GM21529 (cell line): ENCODE data around the gene AGPAT2.

Experiments used
- ATAC-seq: cut with Tn5 transposase; IDR thresholded peaks from one replicate; pipeline ENCODE4 v1.9.1; 2021; ENCODE audit not compliant: unreplicated experiment

AGPAT2 gene

DNA sequence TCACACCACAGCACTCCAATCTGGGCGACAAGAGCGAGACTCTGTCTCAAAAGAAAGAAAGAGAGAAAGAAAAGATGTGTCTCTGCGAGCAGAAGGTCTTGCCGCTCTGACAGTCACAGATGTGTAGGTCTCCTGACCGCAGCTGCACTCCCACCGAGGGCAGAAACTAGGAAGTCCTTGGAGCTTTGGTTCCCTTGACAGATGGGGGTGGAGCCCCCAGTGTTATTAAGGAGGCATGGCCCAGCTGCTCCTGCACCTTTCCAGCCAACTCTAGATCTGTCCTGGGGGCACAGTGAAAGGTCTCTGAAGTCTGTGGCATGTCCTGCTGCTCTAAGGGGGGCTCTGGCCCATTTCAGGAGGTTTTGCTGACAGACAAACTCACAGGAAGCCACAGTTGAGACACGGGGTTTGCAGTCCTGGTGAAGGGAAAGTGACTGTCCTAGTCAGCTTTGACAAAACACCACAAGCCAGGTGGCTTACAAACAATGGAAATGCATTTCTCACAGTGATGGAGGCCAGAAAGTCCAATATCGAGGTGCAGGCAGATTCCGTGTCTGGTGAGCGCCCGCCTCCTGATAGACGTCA, 16.1 kb upstream of the AGPAT2 start:
- ATAC-seq = no peak

DNA sequence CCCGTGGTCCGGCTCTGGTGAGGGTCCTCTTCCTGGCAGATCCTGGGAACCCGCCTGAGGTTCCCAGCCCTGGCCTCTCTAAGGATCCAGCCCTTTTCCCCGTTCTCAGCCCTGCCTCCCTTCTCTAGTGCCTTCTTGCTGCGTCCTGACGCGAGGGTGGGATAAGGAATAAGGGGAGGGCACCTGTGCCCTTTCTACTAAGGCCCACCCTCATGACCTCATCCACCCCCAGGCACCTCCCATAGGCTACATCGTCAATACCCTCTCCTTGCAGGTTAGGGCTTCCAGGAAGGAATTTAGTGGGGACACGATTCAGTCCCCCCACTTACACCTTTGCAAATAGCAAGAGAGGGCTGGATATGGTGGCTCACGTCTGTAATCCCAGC, 14.4 kb upstream of the AGPAT2 start:
- ATAC-seq = no peak

DNA sequence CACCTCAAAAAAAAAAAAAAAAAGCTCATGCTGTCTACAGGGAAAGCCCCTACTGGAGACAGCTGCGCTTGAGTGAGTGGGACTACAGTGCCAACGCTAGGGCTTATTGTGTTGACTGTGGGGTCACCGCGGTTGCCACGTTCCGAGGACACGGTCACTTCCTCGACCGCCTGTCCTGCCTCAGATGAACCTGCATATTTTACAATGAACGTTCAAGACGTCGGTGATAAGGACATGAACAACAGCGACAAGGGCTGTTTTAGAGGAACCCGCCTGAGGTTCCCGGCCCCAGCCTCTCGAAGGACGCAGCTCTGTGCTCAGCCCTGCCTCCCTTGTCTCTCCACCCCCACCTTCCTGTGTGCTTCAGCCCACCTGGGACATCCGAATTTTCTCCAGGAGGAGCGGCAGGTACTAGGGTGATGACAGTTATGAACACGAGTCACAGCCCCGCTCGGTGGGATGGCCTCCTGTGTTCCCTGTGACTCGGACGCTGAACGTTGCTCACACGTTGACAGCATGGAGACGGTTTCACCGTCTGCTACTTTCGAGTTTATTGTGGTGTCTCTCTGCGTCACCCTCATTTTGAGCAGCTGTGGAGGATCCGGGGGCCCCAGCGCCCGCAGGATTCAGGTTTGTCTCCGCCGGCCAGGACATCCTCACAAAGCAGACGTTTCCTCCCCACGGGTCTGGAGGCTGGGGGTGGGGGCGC, 13.9 kb upstream of the AGPAT2 start:
- peak; percentile 73 for ATAC-seq

DNA sequence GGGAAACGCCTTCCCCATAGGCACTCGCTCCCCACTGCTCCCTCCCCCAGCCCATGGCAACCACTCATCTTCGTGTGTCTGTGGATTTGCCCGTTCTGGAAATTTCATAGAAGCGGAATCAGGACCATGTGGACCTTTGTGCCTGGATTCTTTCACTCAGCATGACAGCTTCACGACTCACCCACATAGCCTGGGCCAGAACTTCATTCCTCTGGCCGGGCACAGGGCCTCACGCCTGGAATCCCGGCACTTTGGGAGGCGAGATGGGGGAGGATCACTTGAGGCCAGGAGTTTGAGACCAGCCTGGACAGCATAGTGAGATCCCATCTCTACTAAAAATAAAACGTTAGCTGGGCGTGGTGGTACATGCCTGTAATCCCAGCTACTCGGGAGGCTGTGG, 13.0 kb upstream of the AGPAT2 start:
- no peak for ATAC-seq

DNA sequence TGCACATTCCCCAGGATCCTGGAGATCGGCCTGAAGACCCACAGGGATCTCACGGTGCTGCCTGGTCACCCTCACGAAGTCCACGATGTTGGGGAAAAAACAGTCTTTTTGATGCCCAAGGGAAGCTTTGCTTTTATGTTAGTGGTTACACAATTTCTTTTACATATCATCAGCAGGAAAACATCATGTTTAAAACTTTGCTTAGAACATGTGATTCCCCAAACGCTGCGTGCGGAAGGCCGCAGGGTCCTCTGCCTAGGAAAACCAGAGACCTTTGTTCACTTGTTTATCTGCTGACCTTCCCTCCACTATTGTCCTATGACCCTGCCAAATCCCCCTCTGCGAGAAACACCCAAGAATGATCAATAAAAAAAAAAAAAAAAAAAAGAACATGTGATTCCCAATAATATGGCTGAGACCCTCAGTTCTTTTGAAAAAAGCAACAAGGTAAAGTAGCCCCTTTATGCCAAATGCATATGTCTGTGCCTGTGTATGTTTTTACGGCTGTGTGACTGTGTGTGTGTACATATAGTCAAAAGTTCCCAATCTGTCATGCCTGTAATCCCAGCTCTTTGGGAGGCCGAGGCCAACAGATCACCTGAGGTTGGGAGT, 11.5 kb upstream of the AGPAT2 start:
- ATAC-seq = no peak

DNA sequence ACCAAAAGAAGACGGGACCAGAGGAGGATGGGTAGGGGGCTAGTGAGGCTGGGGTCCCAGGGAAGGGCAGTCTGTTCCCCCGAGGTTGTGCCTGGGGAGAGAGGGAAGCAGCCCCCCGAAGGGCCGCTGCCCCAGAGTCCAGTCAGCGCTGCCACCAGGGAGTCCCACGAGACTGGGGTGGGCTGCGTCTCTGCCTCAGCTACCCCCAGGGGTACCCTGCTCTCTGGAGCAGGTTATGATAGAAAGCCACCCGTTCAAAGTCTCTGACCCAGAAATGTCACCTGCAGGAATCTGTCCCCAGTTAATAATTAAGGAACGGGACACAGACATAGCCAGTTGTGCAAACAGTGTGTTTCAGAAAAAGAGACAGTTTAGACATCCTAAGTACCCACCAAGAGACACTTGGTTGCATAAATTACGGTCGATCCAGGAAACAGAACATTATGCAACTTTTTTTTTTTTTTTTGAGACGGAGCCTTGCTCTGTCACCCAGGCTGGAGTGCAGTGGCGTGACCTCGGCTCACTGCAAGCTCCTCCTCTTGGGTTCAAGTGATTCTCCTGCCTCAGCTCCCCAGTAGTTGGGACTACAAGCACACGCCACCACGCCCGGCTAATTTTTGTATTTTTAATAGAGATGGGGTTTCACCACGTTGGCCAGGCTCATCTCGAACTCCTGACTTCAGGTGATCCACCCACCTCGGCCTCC, 10.7 kb upstream of the AGPAT2 start:
- ATAC-seq = no peak

DNA sequence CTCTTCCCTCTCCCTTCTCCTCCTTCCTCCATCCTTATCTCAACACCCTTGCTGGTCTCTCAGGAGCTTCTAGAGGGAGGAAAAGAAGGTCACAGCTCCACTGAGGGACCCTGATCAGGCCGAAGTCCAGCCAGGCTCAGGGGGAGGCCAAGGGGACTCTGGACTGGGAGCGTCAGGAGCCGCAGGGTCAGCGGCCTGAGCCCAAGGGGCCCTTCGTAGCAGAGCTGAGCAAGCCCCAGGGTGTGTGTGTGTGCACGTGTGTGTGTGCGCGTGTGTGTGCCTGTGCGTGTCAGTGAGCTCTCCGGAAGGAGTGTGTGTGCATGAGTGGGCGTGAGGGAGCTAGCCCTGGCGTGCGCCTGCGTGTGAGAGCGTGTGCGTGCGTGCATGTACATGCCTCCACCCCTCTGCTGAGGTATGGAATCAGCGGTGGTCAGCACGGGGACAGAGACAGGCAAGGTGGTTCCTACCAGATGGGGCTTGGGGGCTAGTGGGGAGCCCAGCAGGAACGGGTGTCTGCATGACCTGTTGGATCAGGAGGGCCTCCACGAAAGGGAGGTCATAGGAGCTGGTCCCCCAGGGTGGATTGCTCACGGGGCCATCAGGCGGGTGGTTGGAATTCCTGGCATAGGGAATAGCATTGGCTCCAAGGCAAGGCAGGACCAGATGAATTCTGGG, 10.0 kb upstream of the AGPAT2 start:
- ATAC-seq = no peak

DNA sequence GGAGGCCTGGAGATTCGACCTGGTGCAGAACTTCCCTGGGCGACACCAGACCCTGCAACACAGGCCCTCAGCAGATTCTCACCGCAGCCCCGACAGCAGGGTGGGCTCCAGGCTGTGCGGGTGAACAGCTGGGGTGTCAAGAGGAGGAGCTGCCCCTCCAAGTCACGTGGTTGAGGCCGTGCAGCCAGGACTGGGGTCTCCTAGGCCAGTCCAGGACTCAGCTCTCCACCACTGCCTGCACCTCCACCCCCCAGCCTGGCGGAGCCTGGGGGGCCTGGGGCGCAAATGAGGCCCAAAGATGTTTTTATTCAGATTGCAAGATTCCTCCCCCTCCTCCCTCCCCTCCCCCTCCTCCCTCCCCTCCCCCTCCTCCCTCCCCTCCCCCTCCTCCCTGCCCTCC, 9.2 kb upstream of the AGPAT2 start:
- no peak for ATAC-seq

DNA sequence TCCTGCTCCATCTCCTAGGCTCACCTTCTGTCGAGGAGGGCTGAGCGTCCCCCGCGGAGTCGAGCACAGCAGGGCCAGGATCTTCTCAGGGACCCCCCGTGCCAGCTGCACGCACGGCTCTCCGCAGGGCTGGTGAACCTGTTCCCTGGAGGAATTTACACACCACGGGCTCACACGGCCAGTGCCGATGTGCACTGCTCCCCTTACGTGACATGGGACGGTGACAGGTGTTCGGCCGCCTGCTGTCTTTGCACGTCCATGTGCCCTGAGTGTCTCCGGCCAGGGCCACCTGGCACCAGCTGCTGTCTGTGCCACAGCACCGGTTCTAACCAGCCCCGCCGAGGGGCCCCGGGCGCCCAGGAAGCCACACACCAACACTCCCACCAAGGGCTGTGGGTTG, 8.7 kb upstream of the AGPAT2 start:
- no peak for ATAC-seq

DNA sequence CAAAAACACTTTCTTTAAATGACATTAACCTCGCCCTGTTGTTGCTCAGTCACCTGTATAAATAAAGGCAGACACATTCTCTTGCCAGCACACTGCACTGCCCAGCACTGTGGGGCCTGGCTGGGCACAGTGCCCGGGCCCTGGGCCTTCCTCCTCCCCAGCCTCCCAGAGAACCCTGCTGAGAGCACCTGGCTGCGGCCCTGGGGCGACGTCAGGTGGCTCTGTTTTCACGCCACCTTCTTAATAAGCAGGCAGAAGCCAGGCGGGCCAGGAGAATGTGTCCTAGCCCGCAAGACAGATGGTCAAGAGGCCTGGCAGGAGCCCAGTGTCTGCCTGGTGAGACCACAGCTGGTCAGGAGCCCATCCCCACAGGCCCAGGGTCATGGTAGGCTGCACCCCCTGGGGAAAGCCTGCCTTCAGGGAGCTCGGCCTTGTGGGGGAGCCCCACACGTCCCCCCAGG, 8.2 kb upstream of the AGPAT2 start:
- ATAC-seq = no peak

DNA sequence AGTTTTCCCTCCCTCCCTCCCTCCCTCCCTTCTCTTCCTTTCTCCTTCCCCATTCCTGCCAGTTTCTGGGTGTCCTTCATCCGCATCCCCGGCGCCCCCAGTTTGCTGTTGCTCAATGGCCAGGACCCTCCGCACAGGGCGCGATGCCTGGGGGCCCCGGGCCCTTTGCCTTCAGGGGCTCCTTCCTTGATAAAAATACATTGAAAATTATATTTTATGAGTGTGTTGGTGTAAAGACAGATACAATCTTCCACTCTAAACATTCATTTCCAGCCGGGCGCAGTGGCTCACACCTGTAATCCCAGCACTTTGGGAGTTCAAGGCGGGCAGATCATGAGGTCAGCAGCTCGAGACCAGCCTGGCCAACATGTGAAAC, 7.6 kb upstream of the AGPAT2 start:
- ATAC-seq = no peak

DNA sequence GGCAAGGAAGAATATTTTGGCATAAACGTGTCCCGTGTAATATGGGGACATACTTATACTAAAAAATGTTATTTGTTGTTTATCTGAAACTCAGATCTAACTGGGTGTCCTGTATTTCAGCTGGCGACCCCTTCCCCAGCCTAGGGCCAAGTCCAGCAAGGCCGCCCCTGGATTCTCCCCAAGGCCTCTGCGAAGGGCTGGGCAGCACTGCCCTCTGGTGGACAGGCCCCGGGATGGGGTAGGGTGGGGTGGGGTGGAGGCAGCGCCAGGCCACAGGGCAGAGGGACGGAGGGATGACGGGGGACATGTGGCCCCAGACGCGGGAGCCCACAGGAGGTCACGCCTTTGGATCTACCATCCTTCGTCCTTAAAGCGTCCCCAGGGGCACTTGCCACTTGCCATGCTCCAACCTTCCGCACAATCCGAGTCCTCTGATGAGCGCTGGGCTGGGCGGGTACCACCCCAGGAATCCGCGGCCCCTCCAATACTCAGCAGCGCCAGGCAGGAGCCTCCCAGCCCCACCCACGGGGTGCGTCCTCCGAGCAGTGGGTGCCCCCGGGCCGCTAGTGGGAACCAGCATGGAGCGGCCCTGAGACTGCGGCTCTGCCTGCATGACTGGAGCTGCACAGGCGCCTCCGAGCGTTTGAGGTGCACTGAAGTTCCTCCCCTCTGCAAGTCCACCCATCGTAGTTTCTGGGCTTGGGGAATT, 7.1 kb upstream of the AGPAT2 start:
- no peak for ATAC-seq

DNA sequence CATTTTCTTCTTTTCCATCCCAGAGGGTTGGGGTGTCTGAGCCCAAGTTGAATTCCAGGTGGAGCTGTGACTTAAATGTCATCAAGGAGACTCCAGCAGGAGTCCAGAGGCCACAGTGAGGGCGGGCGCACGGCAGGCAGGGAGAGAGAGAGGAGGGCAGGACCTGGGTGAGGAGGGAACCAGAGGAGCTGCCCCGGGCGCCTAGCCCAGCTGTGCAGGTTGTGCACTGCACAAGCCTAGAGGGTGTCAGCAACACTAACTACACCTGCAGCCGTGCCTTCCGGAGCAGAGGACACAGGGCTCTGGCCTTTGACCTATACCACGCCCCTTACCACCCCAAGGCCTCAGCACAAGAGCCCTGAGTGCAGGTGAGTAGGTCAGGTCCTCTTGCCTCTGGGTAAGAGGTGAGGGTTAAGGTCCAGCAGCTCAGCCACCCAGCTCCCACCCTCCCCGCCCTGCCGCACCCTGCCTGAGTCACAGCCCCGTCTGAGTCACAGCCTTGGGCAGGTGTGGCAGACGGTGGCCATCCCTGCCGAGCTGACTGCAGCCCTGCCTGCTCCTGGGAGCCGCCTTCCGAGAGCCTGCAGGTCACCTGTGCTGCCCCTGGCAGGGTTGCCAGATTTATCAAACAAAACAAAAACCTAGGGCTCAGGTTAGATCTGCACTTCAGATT, 6.4 kb upstream of the AGPAT2 start:
- ATAC-seq = no peak

DNA sequence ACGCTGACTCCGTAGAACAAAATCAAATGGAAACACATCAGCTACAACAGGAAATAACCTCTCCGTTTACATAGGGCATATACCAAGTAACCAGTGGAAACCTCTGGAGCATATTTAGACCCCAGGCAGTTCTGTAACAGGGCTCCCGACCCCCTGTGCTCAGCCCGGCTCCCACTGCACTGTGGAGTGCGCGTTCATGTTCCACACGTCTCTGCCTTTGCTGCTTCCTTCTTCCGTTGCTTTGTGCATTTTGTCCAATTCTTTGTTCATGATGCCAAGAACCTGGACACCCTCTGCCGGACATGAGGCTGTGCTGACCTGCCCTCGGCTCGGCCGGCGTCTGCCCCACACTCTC, 5.9 kb upstream of the AGPAT2 start:
- ATAC-seq = no peak

DNA sequence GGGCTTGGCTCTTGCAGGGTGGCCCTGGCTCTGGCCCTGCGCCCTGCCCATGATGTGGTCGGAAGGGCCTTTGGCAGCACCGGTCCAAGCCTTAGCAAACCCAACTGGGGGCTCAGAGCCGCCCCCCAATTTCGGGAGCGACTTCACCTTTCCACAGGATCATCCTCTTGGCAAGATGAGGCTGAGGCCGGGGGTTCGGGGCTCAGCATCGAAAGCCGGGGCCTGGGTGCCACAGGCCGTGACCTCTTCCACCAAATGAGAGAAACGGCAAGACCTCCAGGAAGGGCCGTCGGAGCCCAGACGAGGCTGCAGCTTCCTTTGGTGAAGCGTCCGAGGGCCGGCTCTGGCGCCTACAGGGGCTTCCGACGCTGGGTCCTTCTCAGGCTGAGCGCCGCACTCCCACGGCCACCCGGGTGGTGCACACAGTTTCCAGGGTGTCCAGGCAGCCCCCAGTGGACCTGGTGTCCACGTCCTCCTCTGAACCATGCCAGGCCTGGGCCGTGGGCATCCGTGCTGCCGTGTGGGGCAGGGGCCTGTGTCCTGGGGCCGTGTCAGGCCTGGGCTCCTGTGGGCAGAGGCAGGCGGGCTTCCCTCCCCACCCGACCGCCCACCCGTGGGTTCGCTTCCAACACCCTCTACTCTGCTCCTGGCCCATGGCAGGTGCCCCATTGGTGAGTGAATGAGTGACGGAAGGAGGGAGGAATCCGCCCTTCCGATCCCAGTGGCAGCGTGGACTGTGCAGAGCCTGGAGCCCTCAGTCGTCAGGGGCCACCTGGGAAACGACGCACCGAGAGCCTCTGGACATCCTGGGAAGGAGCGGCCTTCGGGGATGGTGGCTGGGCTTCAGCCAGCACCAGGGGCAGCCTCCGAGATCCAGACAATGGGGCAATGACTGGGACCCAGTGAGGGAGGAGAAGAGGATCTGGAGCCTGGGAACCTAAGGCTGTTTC, 5.2 kb upstream of the AGPAT2 start:
- ATAC-seq = no peak

DNA sequence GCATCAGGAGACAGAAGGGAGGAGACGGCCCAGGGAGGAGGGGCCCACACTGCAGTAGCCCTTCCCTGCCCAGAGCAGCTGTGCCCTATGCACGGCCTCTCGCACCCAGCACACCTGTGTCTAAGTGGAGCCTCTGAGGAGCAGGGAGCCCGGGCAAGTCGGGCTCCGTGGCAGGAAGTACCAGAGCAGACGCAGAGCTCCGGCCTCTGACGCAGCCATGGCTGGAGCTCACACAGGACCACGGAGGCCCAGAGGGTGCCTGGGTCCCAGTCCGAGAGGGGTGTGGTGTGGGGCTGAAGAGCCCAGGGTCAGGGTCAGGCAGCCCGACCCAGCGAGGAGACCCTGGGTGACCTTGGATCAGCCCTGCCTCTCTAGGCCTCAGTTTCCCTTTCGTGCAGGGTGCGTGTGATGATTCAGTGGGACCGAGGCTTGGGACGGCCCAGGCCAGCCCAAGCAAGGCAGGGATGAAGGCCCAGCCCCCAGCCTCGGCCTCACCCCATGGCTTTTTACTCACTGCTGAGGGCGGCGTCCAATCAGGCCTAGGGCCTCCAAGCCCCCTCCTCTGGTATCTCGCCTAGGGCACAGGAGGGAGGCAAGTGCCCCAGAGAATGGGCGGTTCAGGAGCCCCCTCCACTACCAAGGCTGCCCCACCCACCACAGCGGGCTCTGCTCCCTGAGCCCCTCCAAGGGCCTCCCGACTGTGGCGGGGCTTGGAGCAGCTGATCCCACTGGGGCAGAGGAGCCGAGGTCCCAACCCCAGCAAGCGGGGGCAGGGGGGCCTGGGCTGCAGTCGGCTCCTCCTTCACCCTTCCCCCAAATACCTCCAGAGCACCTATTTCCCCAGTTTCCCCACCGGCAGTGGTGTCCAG, 4.3 kb upstream of the AGPAT2 start:
- ATAC-seq = no peak

DNA sequence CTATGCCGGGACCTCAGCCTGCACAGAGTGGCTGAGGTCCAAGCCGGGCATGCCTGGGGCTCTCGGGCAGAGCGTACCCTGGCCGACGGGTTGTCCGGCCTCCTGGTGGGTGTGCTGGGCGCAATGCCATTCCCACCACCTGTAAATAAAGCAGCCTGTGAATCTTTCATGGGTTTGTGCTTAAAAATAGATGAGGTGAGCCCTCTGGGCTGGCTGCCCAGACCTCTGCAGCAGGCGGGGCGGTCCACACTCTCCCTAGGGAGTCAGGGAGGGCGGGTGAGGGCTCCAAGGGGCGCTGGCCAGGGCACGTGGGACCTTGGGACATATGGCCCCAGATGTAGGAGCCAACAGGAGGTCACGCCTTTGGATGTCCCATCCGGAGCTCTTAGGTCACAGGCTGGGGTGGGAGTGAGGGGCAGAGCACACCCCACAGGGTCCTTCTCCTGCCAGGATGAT, 3.6 kb upstream of the AGPAT2 start:
- no peak for ATAC-seq

DNA sequence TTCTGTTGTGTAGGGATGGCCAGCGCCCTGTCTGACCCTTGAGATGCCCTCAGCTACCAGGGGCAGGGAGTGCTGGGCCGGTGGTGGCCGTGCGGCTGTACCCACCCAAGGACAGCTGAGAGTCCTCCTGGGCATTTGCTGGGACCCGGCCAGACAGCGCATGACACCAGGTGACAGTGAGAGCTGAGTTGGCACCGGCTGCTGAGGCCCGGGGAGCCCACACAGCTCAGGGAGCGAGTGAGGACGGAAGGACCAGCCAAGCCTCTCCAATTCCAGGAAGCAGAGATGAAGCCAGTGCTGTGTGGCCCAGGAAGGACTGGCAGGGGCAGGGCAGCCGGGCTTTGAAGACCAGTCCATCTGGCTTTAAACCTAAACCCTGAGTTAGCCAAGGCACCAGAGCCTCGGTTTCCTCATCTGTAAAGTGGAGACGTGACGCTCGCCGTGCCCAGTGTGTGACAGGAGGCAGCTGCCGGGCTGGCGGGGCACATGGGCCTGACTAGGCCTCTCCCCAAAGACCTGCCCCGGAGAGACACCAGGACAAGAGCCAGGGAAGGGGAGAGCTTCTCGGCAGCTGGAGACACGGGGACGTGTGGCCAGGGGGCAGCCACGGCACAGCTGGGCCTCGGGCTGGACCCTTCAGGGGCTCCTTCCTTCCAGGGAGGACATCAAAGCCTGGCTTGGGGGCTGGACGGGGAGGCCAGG, 3.0 kb upstream of the AGPAT2 start:
- no peak for ATAC-seq
